Common myeloid progenitor, CD34-positive (primary cell): ENCODE measurements around the gene CAPSL.

Source experiments
- CTCF ChIA-PET: fragments of 350-600 bp; sonication (Branson Sonifier 250); formaldehyde crosslinking; loops from one replicate; lab custom pipeline; 2021; ENCODE audit warnings: antibody characterized with exemption; lab: Charles Lee
- POLR2A ChIA-PET: fragments of 350-600 bp; sonication (Branson Sonifier 250); formaldehyde crosslinking; loops from one replicate; lab custom pipeline; 2021; ENCODE audit warnings: antibody characterized with exemption; lab: Charles Lee
- DNase-seq, 3 donors: peaks; one replicate each; pipeline versions ENCODE4 v3.0.0 to v3.0.0-alpha.2; 2013
- H3K27ac ChIP-seq, 2 experiments: 1 replicate in 1 of 2; 2 replicates in 1 of 2; pipeline ENCODE4 v1.7.0; 2013; ENCODE audit warnings: inconsistent platforms in 2 of 2, low read length in 2 of 2, mild to moderate bottlenecking in 2 of 2, low read depth in 1 of 2, moderate library complexity in 1 of 2; ENCODE audit not compliant: severe bottlenecking in 2 of 2, insufficient read depth in 1 of 2, poor library complexity in 1 of 2
- H3K27me3 ChIP-seq, 5 experiments: replicated peaks in 2 of 5; 1 replicate in 3 of 5; 2 replicates in 2 of 5; pipeline versions ENCODE4 v1.6.1 to v1.7.0; 2013; ENCODE audit warnings: low read length in 4 of 5, mild to moderate bottlenecking in 2 of 5, moderate library complexity in 2 of 5, inconsistent platforms in 1 of 5; ENCODE audit not compliant: insufficient read depth in 5 of 5, control insufficient read depth in 4 of 5
- H3K36me3 ChIP-seq, 4 experiments: 1 replicate in 2 of 4; 2 replicates in 2 of 4; pipeline versions ENCODE4 v1.6.1 to v1.7.0; 2013; ENCODE audit warnings: low read length in 3 of 4, control low read depth in 1 of 4, mild to moderate bottlenecking in 1 of 4; ENCODE audit not compliant: control insufficient read depth in 4 of 4, insufficient read depth in 4 of 4
- H3K4me1 ChIP-seq, 4 experiments: 1 replicate in 3 of 4; 2 replicates in 1 of 4; pipeline versions ENCODE4 v1.6.1 to v1.7.1; 2013; ENCODE audit warnings: low read length in 3 of 4, mild to moderate bottlenecking in 3 of 4, control low read depth in 1 of 4, inconsistent platforms in 1 of 4, moderate library complexity in 1 of 4; ENCODE audit not compliant: control insufficient read depth in 4 of 4, insufficient read depth in 4 of 4; ENCODE audit errors: control extremely low read depth in 1 of 4
- H3K4me3 ChIP-seq, 7 experiments: 1 replicate in 4 of 7; 2 replicates in 3 of 7; pipeline versions ENCODE4 v1.5.1 to v1.7.0; 2013; ENCODE audit warnings: mild to moderate bottlenecking in 7 of 7, low read length in 6 of 7, moderate library complexity in 6 of 7, inconsistent platforms in 2 of 7, low read depth in 2 of 7, control low read depth in 1 of 7; ENCODE audit not compliant: insufficient read depth in 4 of 7, control insufficient read depth in 1 of 7; ENCODE audit errors: extremely low read depth in 1 of 7
- H3K9me3 ChIP-seq, 5 experiments: 1 replicate in 4 of 5; 2 replicates in 1 of 5; pipeline versions ENCODE4 v1.6.1 to v1.7.1; 2013; ENCODE audit warnings: low read length in 4 of 5, mild to moderate bottlenecking in 2 of 5, inconsistent platforms in 1 of 5, low read depth in 1 of 5, moderate library complexity in 1 of 5; ENCODE audit not compliant: control insufficient read depth in 4 of 5, insufficient read depth in 2 of 5; ENCODE audit errors: control extremely low read depth in 1 of 5
- WGBS: methylation state at CpG from one replicate; pipeline ENCODE4 v1.1.5; 2013; ENCODE audit not compliant: insufficient coverage; 5-methylcytosine and 5-hydroxymethylcytosine counted together

CAPSL gene

DNA sequence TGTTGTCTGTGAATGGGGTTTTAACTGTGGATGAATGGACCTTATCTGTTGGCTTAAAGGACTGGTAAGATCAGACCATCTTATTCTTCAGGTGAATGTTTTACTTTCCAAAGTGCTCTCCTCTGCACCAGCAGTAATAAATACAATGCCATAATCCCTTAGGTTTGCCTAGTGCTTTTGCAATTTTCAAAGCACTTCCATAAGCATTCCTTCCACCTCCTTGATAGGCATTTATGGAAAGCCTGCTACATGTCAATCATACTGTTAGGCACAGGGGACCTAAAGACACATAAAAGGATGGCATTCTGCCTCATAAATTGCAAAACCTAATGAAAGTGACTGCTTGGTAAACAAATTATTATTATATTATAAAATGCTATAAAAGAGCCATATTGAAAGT lies 60.3 kb downstream of the CAPSL start:
- CTCF ChIA-PET: no interaction called here
- Histone ChIP-seq H3K36me3 (no peaks in the 10 kb centered on the region), H3K4me1 (peaks cover 0 to 36% (median 6%) of the 10 kb centered on the region in 4 experiments), H3K9me3 (no peaks in the 10 kb centered on the region), H3K4me3 (no peak overlapping the region), H3K27me3 (no peaks in the 10 kb centered on the region), H3K27ac (no peak overlapping the region)
- POLR2A ChIA-PET: no interaction called here
- no peak for DNase-seq

DNA sequence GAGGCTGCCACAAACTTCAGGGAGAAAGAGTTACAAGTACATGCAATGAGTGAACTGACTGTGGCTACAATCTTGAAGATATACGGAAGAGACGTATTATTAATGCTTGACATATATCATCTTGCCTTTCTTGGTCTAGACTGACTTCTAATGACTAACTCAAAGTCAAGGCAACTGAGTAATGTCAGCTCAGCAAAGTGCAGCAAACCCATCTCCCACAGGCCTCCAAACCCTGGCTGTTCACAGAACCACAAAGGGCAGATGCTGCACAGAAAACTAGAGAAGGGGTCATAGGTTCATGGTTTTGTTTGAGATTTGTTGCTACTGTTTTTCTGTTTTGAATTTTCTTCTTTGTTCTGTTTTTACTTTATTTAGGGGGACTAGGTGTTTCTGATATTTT lies 60.8 kb downstream of the CAPSL start:
- CTCF ChIA-PET: no interaction called here
- peaks cover 0 to 32% (median 4%) of the 10 kb centered on the region in 4 experiments for H3K4me1 ChIP-seq

DNA sequence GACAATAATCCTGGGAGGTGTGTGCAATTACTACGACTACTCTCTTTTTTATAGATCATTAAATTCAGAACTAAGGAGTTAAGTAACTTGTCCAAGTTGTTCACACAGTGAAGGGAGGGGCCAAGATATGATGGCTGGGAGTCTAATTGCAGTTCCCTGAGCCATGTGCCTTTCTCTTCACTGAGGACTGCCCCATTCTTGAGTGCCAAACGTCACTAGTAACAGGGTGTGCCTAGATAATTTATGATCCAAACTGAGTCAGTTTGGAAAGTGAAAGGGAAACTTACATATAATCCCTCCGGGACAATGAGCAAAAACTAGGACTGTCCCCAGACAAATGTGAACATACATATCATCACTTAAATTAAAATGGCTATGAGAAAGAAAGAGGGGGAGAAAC lies 61.5 kb downstream of the CAPSL start:
- CTCF ChIA-PET: no interaction called here
- H3K4me1 ChIP-seq: peaks cover 0 to 30% (median 4%) of the 10 kb centered on the region in 4 experiments
- POLR2A ChIA-PET: no interaction called here
- WGBS: 50% methylated on average over 2 of the region's 3 CpGs
- peak in 1 of 3 donors; percentile 29 for DNase-seq
- H3K27me3 ChIP-seq: no peaks in the 10 kb centered on the region
- no peaks in the 10 kb centered on the region for H3K9me3 ChIP-seq
- H3K4me3 ChIP-seq: no peak overlapping the region
- H3K27ac ChIP-seq: no peak overlapping the region
- no peaks in the 10 kb centered on the region for H3K36me3 ChIP-seq

More for the DNA sequence above, 60.8 kb downstream of the CAPSL start:
- Histone ChIP-seq H3K36me3 (no peaks in the 10 kb centered on the region), H3K9me3 (no peaks in the 10 kb centered on the region), H3K27ac (no peak overlapping the region), H3K27me3 (no peaks in the 10 kb centered on the region), H3K4me3 (no peak overlapping the region)
- DNase-seq: no peak
- no CpG with 5 or more reads among the region's 2 CpGs for WGBS
- POLR2A ChIA-PET: no interaction called here

DNA sequence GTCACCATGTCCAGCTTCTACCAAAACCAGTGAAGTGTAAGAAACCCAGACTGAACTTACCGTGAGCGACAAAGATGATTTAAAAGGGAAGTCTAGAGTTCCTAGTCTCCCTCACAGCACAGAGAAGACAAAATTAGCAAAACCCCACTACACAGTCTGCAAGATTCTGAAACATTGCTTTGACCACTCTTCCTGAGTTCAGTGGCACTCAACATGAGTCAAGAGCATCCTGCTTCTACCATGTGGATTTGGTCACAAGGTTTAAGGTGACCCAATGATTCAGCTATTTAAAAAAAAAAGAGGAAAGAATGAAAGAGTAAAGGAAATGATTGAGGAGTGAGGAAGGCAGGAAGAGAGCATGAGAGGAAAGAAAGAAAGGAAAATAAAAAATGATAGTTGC lies 62.0 kb downstream of the CAPSL start:
- no peak overlapping the region for H3K4me3 ChIP-seq
- no CpG with 5 or more reads among the region's 2 CpGs for WGBS
- H3K27ac ChIP-seq: no peak overlapping the region
- H3K36me3 ChIP-seq: no peaks in the 10 kb centered on the region
- ChIA-PET CTCF (no interaction called here), POLR2A (no interaction called here)
- peaks cover 0 to 30% (median 4%) of the 10 kb centered on the region in 4 experiments for H3K4me1 ChIP-seq
- DNase-seq: no peak
- H3K9me3 ChIP-seq: no peaks in the 10 kb centered on the region
- no peaks in the 10 kb centered on the region for H3K27me3 ChIP-seq

DNA sequence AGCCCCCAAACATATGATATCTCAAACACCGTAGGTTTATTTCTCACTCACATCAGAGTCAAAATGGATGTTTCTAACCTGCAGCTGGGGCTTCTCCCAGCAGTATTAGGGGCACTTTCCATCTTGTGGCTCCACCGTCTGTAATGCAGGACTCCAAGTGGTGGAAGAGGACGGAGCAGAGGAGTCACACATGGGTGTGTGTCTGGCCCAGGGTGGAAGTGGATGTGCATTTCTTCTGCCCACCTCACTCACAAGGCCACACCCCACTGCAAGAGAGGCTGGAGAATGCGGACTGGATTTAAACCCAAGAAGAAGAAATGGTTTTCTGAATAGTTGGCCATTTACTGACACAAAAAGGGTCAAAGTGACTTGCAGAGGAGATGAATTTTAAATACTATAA lies 67.8 kb downstream of the CAPSL start:
- ChIA-PET CTCF (interaction anchor here (1.5 to 1.7 kb wide), 2 partner anchors 12 to 54 kb away, joined by 5 read pairs; no protein-coding TSS in a partner anchor), POLR2A (no interaction called here)
- Histone ChIP-seq H3K4me3 (no peak overlapping the region), H3K27ac (no peak overlapping the region), H3K9me3 (no peaks in the 10 kb centered on the region), H3K27me3 (no peaks in the 10 kb centered on the region), H3K4me1 (peaks cover 0 to 10% (median 4%) of the 10 kb centered on the region in 4 experiments), H3K36me3 (no peaks in the 10 kb centered on the region)
- 92% methylated on average over 2 of the region's 4 CpGs for WGBS
- no peak for DNase-seq

DNA sequence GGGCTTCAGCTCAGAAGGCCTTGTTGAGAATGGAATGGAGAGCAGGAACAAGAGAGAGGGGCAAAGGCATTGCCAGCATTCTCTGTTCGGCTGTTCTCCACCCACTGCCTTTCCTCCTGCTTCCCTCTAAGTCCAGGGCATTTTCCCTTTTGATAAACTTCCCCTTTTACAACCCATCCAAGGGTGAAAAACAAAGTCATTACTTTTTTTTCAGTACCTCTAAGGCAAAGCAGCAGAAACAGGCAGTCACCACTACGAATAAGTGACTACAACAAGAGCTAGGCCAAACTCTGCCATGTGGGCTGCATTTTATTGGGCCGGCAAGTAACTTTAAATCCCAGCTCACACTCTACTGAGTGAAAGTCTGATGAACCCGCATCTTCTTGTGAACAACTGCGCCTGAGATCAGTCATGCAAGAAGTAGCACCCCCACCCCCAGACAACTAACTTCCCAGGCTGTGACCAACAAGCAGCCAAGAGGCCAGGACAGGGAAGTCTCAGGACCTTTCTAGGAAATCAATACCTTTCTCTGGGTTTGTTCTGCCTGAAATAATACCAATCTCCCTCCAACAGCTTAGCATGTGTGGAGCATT lies 68.6 kb downstream of the CAPSL start:
- CTCF ChIA-PET: interaction anchor here (1.7 kb wide), 1 partner anchor 55 kb away, joined by 5 read pairs; no protein-coding TSS in a partner anchor
- H3K4me1 ChIP-seq: peaks cover 0 to 10% (median 4%) of the 10 kb centered on the region in 4 experiments
- peak in 2 of 3 donors; percentile 32 to 35 for DNase-seq
- no peak overlapping the region for H3K4me3 ChIP-seq
- H3K36me3 ChIP-seq: no peaks in the 10 kb centered on the region
- no peak overlapping the region for H3K27ac ChIP-seq
- no peaks in the 10 kb centered on the region for H3K9me3 ChIP-seq
- POLR2A ChIA-PET: no interaction called here
- H3K27me3 ChIP-seq: no peaks in the 10 kb centered on the region
- 96% methylated on average over 4 of the region's 5 CpGs for WGBS

DNA sequence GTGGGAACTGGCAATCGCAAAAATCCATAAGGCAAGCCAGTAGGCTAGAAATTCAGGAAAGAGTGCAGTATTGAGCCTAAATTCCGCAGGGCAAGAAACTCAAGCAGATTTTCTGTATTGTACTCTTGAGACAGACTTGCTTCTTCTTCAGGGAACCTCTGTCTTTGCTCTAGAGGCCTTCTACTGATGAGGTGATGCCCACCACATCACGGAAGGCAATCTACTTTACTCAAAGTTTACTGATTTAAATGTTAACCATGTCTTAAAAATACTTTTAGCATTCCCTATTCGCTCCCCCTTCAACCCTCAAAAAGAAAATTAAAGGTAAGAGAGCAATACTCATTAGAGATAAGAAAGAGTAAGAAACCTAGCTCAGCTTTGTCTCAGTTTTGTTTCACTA lies 70.4 kb downstream of the CAPSL start:
- DNase-seq: no peak
- Histone ChIP-seq H3K27me3 (no peaks in the 10 kb centered on the region), H3K4me1 (peaks cover 0 to 16% (median 4%) of the 10 kb centered on the region in 4 experiments), H3K27ac (no peak overlapping the region), H3K36me3 (no peaks in the 10 kb centered on the region), H3K9me3 (no peaks in the 10 kb centered on the region), H3K4me3 (no peak overlapping the region)
- POLR2A ChIA-PET: no interaction called here
- CTCF ChIA-PET: no interaction called here
- WGBS: 97% methylated on average over 2 of the region's 4 CpGs
